GM12875 (cell line): ENCODE data around the gene BCL2L14.
"Not testable (repeated sequence)": the region's sequence is repeated elsewhere in the genome, so short reads cannot be mapped to it uniquely, and the experiment has no call there.

Source experiments
- H3K4me3 ChIP-seq: one replicate; pipeline ENCODE4 v1.5.1; 2011; ENCODE audit warnings: low read depth, low read length, control low read depth
- CTCF ChIP-seq: IDR thresholded peaks from 2 replicates; pipeline ENCODE4 v1.5.1; 2011; ENCODE audit warnings: low read depth, mild to moderate bottlenecking, control low read depth, inconsistent platforms, low read length, moderate library complexity, borderline replicate concordance; ENCODE audit not compliant: insufficient read depth

Gene BCL2L14

DNA sequence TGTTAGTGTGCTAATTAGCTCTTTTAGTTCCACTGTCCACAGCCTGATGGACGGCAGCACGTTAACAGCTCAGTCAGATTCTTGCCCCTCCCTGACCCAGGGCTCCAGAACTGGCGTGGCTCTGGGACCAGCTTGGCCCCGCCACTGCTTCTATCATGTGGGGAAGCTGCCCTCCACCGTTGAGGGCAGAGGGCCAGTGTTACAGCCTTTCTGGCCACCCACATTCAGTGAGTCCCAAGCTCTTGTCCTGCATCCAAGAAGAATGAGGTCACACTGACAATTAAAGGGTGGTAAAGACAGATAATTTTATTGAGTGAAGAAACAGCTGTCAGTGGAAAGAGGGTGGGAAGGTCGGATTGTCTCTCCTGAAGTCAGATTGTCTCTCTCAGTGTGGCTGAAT lies 36.9 kb downstream of the BCL2L14 start:
- H3K4me3 ChIP-seq, result no peak overlapping the region
- TF ChIP-seq CTCF, result no peak

GRCh38 chr12:12108441-12109058 lies 37.8 kb downstream of the BCL2L14 start:
- TF ChIP-seq CTCF, result no peak
- no peak overlapping the region for H3K4me3 ChIP-seq

- H3K4me3 ChIP-seq, result not testable (repeated sequence)
These were observed 40.3 kb downstream of the BCL2L14 start for GRCh38 chr12:12110923-12111555.

- TF ChIP-seq CTCF, result no peak
- H3K4me3 ChIP-seq, result no peak overlapping the region
These were observed 44.8 kb downstream of the BCL2L14 start for GRCh38 chr12:12115514-12115913.

DNA sequence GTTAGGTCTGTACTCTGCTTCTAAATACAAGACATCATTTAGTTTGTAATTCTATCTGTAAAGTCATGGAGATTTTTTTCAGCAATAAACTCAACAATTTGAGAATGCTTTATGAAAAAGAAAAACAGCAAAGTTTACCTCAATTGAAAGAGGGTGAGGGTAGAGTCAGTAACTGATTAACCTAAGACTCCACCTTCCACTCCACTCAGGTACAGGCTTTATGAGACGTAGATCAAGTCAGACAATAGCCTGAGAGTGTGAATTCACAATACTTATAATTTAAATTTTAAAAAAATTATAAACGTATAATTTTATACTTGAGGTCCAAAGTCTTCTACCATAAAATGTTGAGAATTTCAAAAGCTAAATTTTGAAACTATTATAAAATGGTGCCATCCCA lies 45.9 kb downstream of the BCL2L14 start:
- TF ChIP-seq CTCF, result no peak
- H3K4me3 ChIP-seq, result no peak overlapping the region

- TF ChIP-seq CTCF, result no peak
- no peak overlapping the region for H3K4me3 ChIP-seq
These were observed 50.3 kb downstream of the BCL2L14 start for GRCh38 chr12:12121061-12121460.

DNA sequence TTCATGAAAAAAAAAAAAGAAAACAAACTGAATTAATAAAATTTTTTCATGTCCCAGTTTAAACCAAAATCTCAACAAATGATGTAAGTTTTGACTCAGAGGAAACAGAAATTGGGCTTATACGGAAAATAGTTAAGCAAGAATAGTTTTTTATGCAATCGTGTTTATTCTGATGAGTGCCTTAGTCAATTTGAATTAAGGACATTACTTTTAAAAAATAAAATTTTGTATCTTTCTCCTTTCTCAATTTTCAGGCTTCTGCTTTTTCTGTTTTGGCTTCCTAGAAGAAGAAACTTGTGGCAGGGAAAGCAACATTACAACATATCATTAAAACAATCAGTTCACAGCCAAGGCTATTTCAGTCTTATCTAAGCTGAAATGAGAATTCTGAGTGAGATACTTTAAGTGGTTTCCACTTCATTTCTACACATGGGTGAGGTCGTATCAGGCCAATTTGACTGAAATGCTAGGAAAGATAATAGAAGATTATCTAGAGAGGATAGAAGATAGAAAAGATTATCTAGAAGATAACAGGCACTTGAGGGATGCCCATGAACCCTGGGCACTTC lies 52.4 kb downstream of the BCL2L14 start:
- no peak overlapping the region for H3K4me3 ChIP-seq
- no peak for TF ChIP-seq CTCF
